NOMO-1 treated with dmso at 0.1 percent for 144 hours (cell line): ENCODE data around the gene PRKN.

Source experiments
- DNase-seq: peaks from one replicate; lab custom pipeline; 2025; ENCODE audit not compliant: unreplicated experiment; lab: John Stamatoyannopoulos, UW

The PRKN gene

DNA sequence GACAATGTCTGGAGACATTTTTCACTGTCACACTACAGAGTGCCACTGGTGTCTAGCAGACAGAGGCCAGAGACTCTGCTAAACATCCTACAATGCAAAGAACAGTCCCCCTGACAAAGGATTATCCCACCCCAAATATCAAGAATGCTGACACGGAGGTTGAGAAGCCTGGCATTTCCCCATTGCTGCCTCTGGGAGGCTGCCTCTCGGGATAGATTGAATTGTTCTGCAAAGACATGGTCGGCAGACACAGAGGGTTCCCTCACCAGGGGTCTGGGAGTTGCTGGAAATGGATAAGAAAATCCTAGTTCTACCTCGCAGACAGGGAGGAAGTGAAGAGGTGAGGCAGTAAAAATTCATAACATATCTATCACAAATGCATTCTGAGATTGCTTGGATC lies 1287.3 kb downstream of the PRKN start:
- no peak for DNase-seq

DNA sequence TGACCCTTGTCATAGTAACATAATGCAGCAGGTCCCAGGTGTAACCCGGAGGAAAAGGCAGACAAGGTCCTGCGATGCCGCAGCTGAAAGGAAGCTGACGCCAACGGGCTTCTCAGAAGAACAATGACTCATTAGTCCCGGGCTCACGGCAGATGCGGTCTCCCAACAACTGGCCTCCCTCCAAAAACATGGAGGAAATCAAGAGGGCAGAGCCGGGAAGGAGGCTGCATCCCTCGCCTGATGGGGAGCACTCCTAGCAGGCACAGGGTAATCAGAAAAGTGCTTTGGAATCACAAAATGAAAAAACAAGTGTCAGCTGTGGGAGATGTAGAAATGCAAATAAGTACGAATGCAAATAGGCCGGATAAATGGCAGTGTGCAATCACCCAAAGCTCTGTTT lies 1288.5 kb downstream of the PRKN start:
- DNase-seq, result no peak

DNA sequence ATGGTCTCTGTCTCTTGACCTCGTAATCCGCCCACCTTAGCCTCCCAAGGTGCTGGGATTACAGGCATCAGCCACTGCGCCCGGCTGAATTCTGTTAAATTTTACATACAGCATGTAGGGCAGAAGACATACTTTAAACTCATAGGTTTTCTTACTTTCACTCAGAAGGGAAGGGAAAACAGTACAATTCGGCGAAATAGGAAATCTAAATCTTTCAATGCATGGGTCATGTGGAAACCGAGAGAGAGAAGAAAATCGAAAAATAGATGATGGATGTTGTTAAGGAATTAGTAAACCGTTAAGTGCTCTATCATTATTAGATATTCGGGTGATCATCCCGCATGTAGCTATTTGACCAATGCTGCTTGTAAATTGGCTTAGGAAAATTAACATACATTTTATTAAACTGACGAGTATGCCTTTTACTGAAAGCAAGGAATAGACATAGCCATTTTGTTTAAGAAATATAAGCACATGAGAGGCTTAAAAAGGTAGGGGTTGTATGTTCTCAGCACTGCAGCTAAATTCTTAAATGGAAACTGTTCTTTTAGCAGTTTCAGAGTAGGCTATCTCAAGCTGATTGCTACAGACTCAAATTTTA lies 1289.0 kb downstream of the PRKN start:
- no peak for DNase-seq

DNA sequence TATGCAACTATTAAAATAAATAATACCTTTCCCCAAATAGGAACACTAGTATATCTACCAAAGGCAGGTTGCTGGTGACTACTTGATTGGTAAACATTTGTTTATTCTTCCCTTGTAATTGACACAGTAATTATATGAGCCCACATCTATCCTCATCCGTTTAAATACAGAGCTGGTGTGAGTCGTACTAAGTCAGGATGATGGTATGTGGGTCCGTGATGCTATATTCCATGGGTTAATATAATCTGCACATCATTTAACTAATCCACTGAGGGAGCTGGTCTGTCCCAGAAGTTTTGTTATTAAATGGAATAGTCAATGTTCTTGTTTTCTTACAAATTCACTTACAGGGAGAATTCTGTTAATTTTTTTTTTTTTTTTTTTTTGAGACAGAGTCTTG lies 1289.7 kb downstream of the PRKN start:
- DNase-seq, result no peak

DNA sequence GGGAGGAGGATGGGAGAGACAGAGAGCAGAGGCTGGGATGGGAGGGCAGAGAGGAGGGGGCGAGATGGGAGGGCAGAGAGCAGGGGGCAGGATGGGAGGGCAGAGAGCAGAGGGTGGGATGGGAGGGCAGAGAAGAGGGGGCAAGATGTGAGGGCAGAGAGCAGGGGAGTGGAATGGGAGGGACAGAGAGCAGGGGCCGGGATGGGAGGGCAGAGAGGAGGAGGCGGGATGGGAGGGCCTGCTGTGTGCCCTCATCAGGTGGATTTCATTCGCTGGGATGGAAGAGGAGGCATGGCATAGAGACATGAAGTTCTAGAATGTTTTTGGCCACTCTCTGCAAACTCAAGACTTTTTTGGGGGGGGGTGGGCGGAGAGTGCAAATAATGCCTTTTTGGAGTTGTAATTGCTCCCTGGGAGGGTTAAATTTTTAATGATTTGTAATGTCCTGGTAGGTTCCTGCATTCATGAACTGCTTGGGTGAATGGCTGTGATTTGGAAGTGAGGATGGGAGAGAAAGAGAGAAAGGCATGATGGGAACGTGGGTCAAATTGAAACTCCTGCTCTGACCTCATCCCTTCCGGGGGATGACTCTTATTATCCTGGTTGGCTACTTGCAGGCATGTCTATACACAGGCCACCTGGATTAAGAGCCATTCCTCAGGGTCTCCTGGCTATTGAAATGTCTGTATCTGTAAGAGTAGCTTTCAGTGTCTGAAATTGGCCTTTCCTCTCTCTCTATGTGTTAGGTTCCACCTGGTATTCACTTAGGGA lies 1291.3 kb downstream of the PRKN start:
- DNase-seq, result no peak

DNA sequence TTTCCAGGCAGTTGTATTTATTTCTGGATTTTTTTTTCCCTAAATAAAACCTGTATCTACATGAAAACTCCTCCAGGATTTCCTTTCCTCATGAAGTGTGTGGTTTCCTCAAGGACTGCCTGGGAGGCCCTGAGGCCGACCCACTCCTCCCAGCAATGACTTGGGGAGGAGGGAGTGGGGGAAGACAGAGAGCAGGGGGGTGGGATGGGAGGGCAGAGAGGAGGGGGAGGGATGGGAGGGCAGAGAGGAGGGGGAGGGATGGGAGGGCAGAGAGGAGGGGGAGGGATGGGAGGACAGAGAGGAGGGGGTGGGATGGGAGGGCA lies 1291.9 kb downstream of the PRKN start:
- DNase-seq, result no peak

DNA sequence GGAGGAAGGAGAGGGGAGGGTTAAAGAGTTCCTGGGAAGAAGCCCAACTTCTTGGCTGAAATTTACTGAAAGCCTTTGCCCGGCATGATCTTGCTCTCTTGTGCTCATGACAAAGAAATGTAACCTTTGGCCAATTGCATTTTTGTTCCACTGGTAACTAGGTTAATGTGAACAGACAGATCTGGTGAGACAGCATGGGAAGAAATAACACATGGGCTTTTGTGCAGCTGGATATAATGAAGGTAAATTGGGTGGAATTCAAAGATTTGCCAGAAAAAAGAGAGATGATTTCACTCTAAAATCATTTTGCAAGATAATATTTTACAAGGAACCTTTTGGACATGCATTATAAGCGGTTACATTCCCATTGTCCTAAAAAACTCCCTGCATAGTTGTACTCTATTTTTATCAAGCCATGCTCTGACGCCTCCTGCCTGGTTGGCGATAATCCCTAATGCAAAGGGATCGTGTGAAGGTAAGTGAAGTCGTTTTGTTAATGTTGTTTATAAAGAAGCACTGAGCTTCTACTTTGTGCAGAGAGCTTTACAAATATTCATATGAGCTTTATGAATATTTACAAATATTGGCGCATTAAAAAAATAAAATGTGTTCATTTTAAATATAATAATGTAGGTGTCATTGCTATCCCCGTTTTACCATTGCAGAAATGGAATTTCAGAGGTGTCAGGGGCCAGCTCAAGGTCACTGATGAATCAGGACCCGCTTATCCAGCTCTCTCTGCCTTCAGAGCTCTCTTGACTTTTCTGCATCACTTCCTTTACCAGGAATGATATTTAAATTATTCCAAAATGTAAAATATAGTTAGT lies 1292.4 kb downstream of the PRKN start:
- DNase-seq, result no peak

DNA sequence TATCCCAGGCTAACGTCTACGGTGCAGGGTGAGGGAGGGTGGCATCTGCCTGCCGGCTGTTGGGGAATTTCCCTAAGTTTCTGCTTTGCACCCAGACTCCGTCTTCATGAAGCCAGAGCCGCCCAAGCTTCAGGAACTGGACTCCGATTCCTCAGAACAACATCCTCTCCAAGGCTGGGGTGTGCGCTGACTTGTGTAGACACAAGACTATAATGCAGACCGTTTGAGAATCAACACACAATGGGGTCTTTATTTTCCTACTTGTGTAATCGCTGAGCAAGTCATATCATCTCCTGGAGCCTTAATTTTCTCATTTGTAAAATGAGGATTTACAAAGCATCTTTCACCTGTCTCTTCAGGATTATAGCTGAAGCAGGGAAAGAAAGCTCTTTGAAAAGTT lies 1293.2 kb downstream of the PRKN start:
- no peak for DNase-seq

DNA sequence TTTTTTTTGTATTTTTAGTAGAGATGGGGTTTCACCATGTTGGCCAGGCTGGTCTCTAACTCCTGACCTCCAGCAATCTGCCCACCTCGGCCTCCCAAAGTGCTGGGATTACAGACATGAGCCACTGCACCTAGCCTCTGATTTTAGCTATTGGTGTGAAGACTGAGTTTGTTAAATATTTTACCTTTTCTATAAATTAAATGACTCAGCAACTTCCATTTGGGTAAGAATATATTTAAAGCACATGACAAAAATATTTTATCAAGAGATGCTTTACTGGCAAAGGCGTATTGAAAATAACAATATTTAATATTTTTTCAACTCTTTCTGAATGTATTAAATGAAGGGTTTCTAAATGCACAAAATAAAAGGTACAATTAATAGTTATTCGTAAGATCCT lies 1295.0 kb downstream of the PRKN start:
- DNase-seq, result no peak

DNA sequence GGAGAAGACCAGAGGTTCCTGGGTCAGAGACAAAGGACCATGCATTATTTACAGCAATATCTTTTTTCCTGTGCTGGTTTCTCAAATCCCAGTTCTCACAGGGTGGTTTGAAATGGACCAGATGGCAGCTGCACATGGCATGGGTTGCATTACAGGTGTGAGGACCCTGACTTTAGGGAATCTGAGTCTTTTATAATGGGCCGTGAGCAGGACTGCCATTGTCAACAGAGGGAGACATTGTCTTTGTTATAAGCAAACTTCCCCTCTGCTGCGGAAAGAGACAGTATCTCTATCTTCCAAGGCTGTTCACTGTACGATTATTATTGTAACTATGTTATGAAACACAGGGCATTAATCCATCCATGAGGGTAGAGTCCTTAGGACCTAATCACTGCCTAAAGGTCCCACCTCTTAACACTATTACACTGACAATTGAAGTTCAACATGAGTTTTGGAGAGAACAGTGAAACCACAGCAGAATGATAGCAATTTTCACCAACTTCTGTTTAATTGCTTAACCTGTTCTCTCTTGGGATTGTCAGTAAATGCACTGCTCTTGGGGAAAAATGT lies 1297.6 kb downstream of the PRKN start:
- no peak for DNase-seq

DNA sequence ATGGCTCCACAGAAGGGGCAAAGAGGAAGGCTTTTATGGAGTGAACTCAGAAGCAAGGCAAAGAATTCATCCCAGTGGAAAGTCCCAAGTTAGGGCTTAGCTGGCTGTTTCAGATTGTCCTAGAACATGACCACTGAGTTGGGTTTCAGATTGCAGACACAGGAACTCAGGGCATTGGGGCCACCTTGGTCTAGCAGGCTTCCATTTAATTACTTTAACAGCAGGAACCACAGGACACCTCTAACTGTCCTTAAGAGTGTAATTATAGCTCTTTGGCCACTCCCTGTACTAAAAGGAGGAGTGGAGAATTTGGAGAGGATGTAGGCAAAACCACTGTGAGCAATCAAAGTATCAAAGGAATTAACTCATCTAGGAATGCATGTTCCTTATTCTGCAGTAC lies 1303.1 kb downstream of the PRKN start:
- no peak for DNase-seq

DNA sequence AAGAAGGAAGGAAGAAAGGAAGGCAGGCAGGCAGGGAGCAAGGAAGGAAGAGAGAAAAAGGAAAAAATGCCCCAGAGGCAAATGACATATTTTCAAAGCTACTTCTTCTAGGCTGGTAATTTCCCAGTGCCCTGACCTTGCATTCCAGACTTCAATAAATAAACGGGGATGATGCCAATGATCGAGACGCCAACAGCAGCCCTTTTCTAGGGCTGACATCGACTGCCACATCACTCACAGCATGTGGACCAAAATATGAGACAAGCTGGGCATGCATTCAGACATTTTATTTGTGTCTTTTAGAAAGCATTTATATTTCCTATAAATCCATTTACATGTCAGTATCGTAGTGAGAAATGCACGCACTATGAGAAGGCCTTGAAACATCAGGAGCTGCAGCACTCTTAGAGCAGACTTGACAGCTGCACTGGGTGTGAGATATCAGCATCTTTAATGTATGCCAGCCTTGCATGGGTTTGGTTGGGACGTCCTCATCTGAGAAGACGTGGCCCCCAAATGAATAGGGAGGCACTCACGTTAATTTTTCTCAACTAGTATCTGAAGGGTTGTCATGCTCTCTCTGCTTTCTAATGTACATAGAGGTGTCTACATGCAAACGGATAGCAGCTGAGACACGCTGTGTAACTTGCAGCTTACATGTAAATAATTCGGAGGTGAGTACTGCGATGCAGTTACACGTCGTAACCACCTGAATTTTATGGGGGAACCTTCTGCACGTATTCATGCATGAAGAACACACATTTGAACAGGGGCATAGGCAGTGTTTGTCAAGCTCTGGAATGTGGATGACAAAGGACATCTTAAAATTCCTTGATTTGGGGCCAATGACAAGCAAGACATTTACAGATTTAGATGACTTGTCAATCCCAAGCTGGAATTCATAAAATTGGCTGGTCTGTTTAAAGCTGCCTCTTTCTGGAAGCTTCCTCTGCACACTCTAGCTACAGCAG lies 1304.6 kb downstream of the PRKN start:
- no peak for DNase-seq

DNA sequence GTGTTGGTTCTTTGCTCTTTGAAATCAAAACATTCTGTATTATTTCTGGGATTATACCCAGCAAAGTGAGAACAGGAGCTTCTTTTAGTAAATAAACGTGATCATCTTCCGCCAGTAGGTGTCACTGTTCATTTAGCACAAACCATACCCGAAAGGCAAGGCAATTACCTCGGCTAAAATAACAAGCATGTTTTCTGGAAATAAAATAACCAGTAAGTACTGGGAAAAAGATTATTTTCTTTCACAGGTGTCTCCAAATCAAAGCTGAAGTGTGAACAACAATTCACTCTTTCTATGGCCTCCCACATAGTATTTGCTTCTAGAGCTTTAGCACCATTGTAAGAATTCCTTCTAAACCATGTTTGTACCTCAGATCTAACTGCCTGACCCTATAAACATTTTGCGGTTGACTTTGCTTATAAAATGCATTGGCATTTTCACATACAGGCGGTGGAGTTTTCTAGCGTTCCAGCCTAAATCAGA lies 1309.1 kb downstream of the PRKN start:
- no peak for DNase-seq

DNA sequence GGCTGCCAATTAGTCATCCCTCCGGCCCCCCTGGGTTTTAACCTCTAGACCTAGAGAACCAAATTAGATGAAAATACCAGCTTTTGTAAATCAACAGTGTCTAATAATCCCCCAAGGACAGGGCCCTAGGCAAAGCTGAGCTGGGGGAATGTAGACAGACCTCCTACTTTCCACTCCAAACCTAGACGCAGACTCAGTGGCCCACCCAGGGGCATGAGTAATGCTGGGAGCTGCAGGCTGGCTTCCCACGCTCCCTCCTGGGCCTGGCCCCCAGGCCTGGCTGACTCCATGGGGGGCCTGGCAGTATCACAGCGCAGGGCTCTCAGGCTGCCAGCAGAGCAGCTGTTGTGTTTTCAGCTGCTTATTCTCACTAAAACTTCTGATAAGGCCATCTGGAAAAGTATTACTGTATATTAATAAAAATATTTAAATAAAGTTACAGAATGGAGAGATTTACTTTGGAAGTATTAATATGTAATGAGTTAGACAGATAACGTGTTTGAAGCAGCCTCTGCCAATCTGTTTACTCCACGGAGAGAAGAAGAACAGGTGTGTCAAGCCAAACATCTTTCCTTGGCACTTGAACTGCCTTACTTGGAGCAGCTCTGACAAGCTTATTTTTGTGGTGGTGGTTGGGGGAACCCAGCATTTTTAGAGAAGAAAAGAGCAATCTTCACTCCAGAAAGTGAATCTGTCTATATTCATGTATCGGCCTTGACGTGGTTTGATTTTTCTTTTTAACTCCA lies 1309.7 kb downstream of the PRKN start:
- DNase-seq, result no peak

DNA sequence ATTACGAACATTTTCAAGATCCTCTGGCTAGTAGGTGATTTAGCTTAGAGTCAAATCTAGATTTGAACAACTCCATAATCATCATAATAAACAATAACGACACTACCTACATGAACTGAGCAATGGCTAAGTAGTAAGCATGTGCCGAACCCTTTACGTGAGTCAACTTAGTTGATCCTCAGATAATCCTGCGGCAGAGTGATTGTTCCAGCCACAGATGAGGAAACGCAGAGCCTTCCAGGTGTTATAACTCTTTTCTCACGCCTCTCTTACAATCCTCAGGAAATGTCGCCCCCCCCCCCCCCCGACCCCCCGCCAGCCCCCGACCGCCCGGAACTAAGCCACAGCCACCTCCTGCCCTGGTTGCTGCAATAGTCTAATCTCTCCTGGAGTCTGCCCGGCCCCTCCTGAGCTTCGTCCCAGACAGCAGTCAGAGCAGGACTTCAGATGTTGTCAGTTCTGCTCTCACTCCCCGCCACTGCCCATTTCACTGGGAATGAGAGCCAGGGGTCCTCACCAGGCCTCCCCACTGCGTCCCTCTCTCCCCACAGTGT lies 1312.2 kb downstream of the PRKN start:
- no peak for DNase-seq

DNA sequence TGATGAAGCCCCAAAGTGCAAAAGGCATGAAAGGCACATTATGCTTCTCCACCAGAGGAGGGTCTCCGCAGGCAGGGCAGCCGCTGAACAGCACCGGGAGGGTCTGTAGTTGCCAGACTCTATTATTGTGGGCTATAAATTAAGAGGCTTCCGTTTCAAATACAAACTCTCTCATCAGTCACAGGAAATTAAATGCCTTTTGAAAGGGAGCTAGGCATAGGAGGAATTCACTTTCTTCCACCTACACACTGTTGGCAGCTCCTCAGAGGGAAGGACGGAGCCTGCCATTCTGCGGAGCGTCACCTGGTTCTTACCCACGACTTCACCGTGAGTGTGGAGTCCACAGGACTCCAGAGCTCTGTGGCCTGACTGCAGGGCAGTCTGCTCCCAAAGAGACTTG lies 1312.9 kb downstream of the PRKN start:
- no peak for DNase-seq

DNA sequence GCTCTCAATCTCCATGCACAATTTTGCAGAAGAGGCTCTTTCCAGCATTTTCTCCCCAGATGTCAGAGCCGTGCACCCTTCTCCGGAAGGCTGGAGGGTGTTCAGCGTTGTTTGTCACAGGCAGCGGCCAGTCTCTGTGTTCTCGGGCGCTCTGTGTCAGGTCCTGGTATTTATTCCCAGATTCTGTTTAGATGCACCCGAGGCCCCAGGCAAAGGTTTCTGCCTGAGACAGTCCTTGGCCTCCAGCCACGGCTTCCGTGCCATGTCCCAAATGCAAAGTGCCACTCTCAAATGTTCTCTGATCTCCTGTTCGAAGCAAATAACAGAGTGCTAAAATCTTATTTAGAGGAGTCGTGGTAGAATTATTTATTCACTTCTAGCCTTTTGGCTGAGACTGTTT lies 1313.4 kb downstream of the PRKN start:
- DNase-seq, result no peak

DNA sequence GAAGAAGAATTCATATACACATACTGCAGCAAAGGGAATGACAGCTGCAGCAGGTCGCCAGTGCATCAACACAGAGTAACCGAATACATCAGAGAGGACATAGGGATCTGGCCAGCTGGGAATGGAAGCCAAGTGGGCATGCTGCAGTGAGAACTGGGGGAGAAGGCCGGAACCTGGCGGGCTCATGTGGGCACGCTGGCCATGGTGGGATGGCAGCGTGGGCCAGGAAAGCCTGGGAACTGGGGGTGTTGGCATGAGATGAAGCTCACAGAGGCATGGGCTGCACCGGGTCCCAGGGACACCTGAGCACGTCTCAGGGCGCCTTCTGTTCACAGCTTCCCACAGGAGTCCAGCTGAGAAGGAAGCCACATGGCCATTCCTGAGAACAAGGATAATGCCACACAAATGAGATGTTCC lies 1314.2 kb downstream of the PRKN start:
- no peak for DNase-seq

DNA sequence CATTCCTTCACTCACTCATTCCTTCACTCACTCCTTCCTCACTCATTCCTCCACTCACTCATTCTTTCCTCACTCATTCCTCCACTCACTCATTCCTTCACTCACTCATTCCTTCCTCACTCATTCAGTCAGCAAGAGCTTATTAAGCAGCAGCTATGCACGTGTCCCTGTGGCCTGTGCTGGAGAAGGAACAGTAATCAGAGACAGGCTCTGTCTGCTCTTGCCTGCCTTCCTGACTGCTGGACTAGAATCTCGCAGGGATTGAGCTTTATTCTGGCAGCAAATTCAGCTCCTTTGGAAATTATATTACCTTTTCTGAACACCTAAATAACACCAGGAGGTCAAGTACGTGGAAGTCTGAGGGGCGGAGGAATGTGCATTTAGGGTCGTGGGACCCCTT lies 1314.8 kb downstream of the PRKN start:
- no peak for DNase-seq
